ENCODE data around the gene ZNF629. TPM values are rescaled to one million over a fixed set of nuclear protein-coding genes. Genes with fewer than 3 reads are reported as not detected.
"Not testable (repeated sequence)": the region's sequence is repeated elsewhere in the genome, so short reads cannot be mapped to it uniquely, and the experiment has no call there.

The ZNF629 gene
- total RNA-seq: 10 to 100 TPM; 10.9 to 18.1 (median 16.0) TPM

GRCh38 chr16:30786936-30787612 is at the start of gene ZNF629:
TSS of gene ZNF629 (minus strand) at chr16:30787205. CDS start at chr16:30784482, 2,723 bp downstream.
- no peak for TF ChIP-seq POLR2A (IDR thresholded peaks at IDR 0.05)
- TF ChIP-seq, protein P1, sequence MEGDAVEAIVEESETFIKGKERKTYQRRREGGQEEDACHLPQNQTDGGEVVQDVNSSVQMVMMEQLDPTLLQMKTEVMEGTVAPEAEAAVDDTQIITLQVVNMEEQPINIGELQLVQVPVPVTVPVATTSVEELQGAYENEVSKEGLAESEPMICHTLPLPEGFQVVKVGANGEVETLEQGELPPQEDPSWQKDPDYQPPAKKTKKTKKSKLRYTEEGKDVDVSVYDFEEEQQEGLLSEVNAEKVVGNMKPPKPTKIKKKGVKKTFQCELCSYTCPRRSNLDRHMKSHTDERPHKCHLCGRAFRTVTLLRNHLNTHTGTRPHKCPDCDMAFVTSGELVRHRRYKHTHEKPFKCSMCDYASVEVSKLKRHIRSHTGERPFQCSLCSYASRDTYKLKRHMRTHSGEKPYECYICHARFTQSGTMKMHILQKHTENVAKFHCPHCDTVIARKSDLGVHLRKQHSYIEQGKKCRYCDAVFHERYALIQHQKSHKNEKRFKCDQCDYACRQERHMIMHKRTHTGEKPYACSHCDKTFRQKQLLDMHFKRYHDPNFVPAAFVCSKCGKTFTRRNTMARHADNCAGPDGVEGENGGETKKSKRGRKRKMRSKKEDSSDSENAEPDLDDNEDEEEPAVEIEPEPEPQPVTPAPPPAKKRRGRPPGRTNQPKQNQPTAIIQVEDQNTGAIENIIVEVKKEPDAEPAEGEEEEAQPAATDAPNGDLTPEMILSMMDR (IDR thresholded peaks at IDR 0.05): no peak
- H3K4me3 ChIP-seq (ENCODE audit: low read depth, poor library complexity, severe bottlenecking): peak within 1 kb of the TSS; percentile 88
- DNase-seq (ENCODE audit: low spot score in 2 of 2): peak; percentile 62 to 92
- intact Hi-C loops (cut with DNase I; ENCODE audit: low total_unique reads): no loop called here
- WGBS, 2 donors: 0 to 2% methylated on average over 9 to 25 of the region's 37 CpGs

- TF ChIP-seq POLR2A (IDR thresholded peaks at IDR 0.05): no peak
- TF ChIP-seq, protein P1 (IDR thresholded peaks at IDR 0.05): no peak
- no peak for DNase-seq (ENCODE audit: low spot score in 2 of 2)
- 96% methylated on average over 37 to 38 of the region's 44 CpGs for WGBS, 2 donors
- intact Hi-C loops (cut with DNase I; ENCODE audit: low total_unique reads): no loop called here
- no peak overlapping the region for H3K4me3 ChIP-seq (ENCODE audit: low read depth, poor library complexity, severe bottlenecking)
Observed at GRCh38 chr16:30834130-30834740, 47.2 kb upstream of the ZNF629 start.

DNA sequence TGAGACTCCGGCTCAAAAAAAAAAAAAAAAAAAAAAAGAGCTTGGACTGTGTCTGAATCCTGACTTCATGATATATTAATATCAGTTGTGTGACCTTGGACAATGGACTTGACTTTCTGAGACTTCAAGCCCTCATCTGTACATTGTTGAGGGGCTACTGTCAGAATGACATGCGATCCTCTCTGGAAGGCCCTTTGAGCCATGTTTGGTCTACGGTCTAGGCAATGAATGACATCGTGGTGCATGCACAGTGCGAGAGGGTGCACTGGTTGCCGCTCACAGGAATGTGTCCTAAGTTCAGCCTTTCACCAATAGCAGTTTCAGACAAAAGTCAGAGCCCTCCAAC is 43.0 kb upstream of the ZNF629 start:
- intact Hi-C loops (cut with DNase I; ENCODE audit: low total_unique reads): no loop called here
- WGBS, 2 donors: 90 to 91% methylated on average over 6 of the region's 6 CpGs

GRCh38 chr16:30829130-30830071 is 42.4 kb upstream of the ZNF629 start:
- intact Hi-C loops (cut with DNase I; ENCODE audit: low total_unique reads): no loop called here
- TF ChIP-seq, protein P1 (IDR thresholded peaks at IDR 0.05): no peak
- no peak for TF ChIP-seq POLR2A (IDR thresholded peaks at IDR 0.05)
- 84% methylated on average over 15 of the region's 15 CpGs for WGBS, 2 donors
- H3K4me3 ChIP-seq (ENCODE audit: low read depth, poor library complexity, severe bottlenecking): no peak overlapping the region
- no peak for DNase-seq (ENCODE audit: low spot score in 2 of 2)

More for the DNA sequence above, 43.0 kb upstream of the ZNF629 start:
- DNase-seq (ENCODE audit: low spot score in 2 of 2): no peak
- TF ChIP-seq, protein P1 (IDR thresholded peaks at IDR 0.05): no peak
- no peak overlapping the region for H3K4me3 ChIP-seq (ENCODE audit: low read depth, poor library complexity, severe bottlenecking)

DNA sequence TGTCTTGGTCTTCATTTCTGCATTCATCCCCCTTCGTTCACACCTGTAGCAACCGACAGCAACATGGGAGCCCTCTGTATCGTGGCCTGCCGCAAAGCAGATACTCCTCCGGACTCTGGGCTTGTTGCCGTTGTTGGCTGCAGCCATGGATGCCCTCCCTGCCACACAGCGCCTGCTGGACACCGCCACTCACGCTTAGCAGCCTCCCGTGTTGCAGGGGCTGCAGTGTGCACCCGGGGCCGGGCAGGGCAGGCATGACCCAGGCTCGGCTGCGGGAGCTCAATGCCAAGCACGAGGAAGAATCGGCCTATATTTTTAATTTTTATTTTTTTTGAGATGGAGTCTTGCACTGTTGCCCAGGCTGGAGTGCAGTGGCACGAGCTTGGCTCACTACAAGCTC is 34.9 kb upstream of the ZNF629 start:
- H3K4me3 ChIP-seq (ENCODE audit: low read depth, poor library complexity, severe bottlenecking): no peak overlapping the region
- intact Hi-C loops (cut with DNase I; ENCODE audit: low total_unique reads): no loop called here
- TF ChIP-seq, protein P1 (IDR thresholded peaks at IDR 0.05): no peak
- no peak for TF ChIP-seq POLR2A (IDR thresholded peaks at IDR 0.05)
- DNase-seq (ENCODE audit: low spot score in 2 of 2): no peak
- 92% methylated on average over 17 of the region's 17 CpGs for WGBS, 2 donors

DNA sequence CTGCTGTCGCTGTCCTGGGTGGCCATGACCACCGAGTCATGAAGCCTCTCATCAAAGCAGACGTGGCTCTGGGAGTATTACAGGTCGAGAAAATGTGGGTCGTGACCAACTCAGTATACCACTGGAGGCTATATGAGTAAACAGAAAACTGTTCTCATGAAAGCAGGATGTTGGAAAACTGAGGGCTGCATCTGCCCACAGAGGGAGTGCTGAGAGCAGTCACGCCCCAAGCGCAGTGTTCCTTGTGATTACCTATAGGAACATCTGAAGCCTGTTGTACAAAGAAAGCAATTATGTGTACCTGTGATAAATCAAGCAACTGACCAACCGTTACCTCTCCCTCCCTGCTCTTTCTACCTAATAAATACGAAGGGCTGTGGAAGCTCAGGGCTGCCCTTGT is 34.4 kb upstream of the ZNF629 start:
- intact Hi-C loops (cut with DNase I; ENCODE audit: low total_unique reads): not testable (repeated sequence)

More for the DNA sequence above, 34.4 kb upstream of the ZNF629 start:
- 86 to 88% methylated on average over 9 of the region's 9 CpGs for WGBS, 2 donors
- not testable (repeated sequence) for H3K4me3 ChIP-seq (ENCODE audit: low read depth, poor library complexity, severe bottlenecking); DNase-seq (ENCODE audit: low spot score in 2 of 2)
